CD4-positive, alpha-beta T cell treated with Interleukin-6 at 100 ng/mL for 8 hours (primary cell): ENCODE results near the gene POPDC3.
"Not testable (repeated sequence)": the region's sequence is repeated elsewhere in the genome, so short reads cannot be mapped to it uniquely, and the experiment has no call there.

Experiments used
- DNase-seq: peaks from one replicate; pipeline ENCODE4 v3.0.0-alpha.2; 2020; ENCODE audit warnings: mixed read lengths, low spot score

The POPDC3 gene

GRCh38 chr6:105179244-105180065, at the start of gene POPDC3:
TSS of gene POPDC3 (minus strand) at chr6:105180014. CDS start at chr6:105161909, 18,105 bp downstream.
- no peak for DNase-seq

GRCh38 chr6:105227295-105227767, 47.5 kb upstream of the POPDC3 start:
- no peak for DNase-seq

GRCh38 chr6:105226598-105227294, 46.9 kb upstream of the POPDC3 start:
- no peak for DNase-seq

- DNase-seq = no peak
Measured at GRCh38 chr6:105223242-105223641, 43.4 kb upstream of the POPDC3 start.

- DNase-seq = not testable (repeated sequence)
Measured at GRCh38 chr6:105221219-105221618, 41.4 kb upstream of the POPDC3 start.

GRCh38 chr6:105220186-105220585, 40.4 kb upstream of the POPDC3 start:
- no peak for DNase-seq

GRCh38 chr6:105219218-105219617, 39.4 kb upstream of the POPDC3 start:
- not testable (repeated sequence) for DNase-seq

GRCh38 chr6:105215506-105215905, 35.7 kb upstream of the POPDC3 start:
- no peak for DNase-seq

GRCh38 chr6:105214668-105215067, 34.9 kb upstream of the POPDC3 start:
- DNase-seq = no peak

- DNase-seq = no peak
Measured at GRCh38 chr6:105213272-105213671, 33.5 kb upstream of the POPDC3 start.

GRCh38 chr6:105212587-105212986, 32.8 kb upstream of the POPDC3 start:
- DNase-seq = no peak

GRCh38 chr6:105211831-105212230, 32.0 kb upstream of the POPDC3 start:
- no peak for DNase-seq

GRCh38 chr6:105210932-105211531, 31.2 kb upstream of the POPDC3 start:
- no peak for DNase-seq

GRCh38 chr6:105209950-105210706, 30.3 kb upstream of the POPDC3 start:
- no peak for DNase-seq

- DNase-seq = no peak
Measured at GRCh38 chr6:105207524-105208269, 27.9 kb upstream of the POPDC3 start.

GRCh38 chr6:105204768-105205167, 25.0 kb upstream of the POPDC3 start:
- no peak for DNase-seq

- no peak for DNase-seq
Measured at GRCh38 chr6:105204331-105204730, 24.5 kb upstream of the POPDC3 start.

- no peak for DNase-seq
Measured at GRCh38 chr6:105202486-105202885, 22.7 kb upstream of the POPDC3 start.

GRCh38 chr6:105200133-105200730, 20.4 kb upstream of the POPDC3 start:
- no peak for DNase-seq

- DNase-seq = no peak
Measured at GRCh38 chr6:105199711-105200110, 19.9 kb upstream of the POPDC3 start.

- DNase-seq = no peak
Measured at GRCh38 chr6:105196076-105196475, 16.3 kb upstream of the POPDC3 start.
